Panc1 (cell line): Measurements from ENCODE around the gene CLSTN3.

ENCODE experiments used
- CTCF ChIP-seq: fragments of 450-650 bp; IDR thresholded peaks from 2 replicates; pipeline ENCODE4 v1.5.1; 2017; ENCODE audit warnings: mild to moderate bottlenecking
- POLR2AphosphoS5 ChIP-seq: IDR thresholded peaks from 2 replicates; pipeline ENCODE4 v1.6.1; 2012; ENCODE audit warnings: mild to moderate bottlenecking, low read depth, low read length, moderate library complexity
- SIN3A ChIP-seq: IDR thresholded peaks from 2 replicates; pipeline ENCODE4 v1.6.1; 2012; ENCODE audit warnings: low read depth, mild to moderate bottlenecking, low read length, moderate library complexity, borderline replicate concordance; ENCODE audit not compliant: insufficient read depth

DNA sequence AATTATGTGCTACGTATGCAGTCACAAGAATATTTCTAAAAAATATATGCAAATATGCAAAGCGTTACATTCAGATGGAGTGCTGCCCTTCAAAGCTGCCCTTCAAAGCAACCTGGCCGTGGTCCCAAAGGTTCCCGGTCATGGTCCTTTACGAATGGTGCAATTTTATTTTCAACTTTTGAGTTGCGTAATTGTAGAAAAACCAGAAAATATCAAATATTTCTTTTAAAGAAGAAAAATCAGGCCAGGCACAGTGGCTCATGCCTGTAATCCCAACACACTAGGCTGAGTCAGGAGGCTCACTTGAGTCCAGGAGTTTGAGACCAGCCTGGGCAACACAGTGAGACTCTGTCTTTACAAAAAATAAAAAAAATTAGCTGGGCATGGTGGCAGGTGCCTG is 21.4 kb downstream of the CLSTN3 start:
- TF ChIP-seq CTCF: no peak
- no peak for TF ChIP-seq POLR2AphosphoS5
- TF ChIP-seq SIN3A: no peak
